PC-3 (cell line): ENCODE results near the gene NRL.

ENCODE experiments used
- EZH2phosphoT487 ChIP-seq: fragments of 300-600 bp; sonication (generic); IDR thresholded peaks from 2 replicates; pipeline ENCODE4 v1.6.1; 2018; ENCODE audit warnings: mild to moderate bottlenecking, antibody characterized with exemption, low read length, borderline replicate concordance
- TF ChIP-seq, protein P1 (sequence below): fragments of 300-600 bp; sonication (generic); conservative IDR thresholded peaks from 2 replicates; pipeline ENCODE4 v1.5.1; 2017; ENCODE audit warnings: antibody characterized with exemption, low read depth, mild to moderate bottlenecking, low read length

DNA sequence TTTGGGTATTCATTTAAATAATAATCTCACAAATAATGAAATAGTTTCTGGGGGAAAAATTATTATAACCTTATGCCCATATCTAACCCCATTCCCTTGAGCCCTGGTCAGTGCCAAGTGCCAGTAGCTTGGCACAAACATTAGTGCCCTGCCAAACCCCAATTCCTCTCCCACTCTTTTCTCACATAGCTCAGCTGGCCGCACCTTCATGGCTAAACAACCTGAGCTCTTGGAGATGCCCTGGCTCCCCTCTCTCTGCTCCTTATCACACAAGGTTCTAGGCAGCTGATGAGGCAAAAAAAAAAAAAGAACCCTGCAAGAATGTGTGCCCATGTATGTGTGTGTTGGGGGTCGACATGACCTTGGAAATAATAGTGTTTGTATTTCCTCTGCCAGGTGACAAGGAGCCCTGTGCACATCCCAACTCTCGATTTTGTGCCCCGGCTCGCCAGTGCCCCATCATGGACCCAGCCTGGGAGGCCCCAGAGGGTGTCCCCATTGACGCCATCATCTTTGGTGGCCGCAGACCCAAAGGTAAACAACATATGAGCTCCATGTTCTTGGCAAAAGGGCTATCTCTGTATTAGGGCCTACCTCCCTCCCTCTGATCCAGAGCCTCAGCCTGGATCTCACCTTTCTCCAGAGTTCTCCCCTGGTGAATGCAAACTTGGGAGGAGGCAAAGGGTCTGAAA is 12.2 kb downstream of the NRL start:
- TF ChIP-seq, protein P1, sequence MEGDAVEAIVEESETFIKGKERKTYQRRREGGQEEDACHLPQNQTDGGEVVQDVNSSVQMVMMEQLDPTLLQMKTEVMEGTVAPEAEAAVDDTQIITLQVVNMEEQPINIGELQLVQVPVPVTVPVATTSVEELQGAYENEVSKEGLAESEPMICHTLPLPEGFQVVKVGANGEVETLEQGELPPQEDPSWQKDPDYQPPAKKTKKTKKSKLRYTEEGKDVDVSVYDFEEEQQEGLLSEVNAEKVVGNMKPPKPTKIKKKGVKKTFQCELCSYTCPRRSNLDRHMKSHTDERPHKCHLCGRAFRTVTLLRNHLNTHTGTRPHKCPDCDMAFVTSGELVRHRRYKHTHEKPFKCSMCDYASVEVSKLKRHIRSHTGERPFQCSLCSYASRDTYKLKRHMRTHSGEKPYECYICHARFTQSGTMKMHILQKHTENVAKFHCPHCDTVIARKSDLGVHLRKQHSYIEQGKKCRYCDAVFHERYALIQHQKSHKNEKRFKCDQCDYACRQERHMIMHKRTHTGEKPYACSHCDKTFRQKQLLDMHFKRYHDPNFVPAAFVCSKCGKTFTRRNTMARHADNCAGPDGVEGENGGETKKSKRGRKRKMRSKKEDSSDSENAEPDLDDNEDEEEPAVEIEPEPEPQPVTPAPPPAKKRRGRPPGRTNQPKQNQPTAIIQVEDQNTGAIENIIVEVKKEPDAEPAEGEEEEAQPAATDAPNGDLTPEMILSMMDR, result no peak
- no peak for TF ChIP-seq EZH2phosphoT487
